Left forelimb (tissue), 1 donor: ENCODE results near the gene RPUSD1.
"Not testable (repeated sequence)": the region's sequence is repeated elsewhere in the genome, so short reads cannot be mapped to it uniquely, and the experiment has no call there.

Experiments used
- DNase-seq: peaks from one replicate; pipeline ENCODE4 v3.0.0-alpha.2; 2018; ENCODE audit warnings: low spot score

RPUSD1 gene

GRCh38 chr16:783404-784161 is 4.6 kb downstream of the RPUSD1 start:
- no peak for DNase-seq

- no peak for DNase-seq
Measured at GRCh38 chr16:782766-783403, 5.3 kb downstream of the RPUSD1 start.

- no peak for DNase-seq
Measured at GRCh38 chr16:782258-782657, 5.9 kb downstream of the RPUSD1 start.

GRCh38 chr16:781346-782010 is 6.7 kb downstream of the RPUSD1 start:
- no peak for DNase-seq

GRCh38 chr16:780296-780695 is 7.9 kb downstream of the RPUSD1 start:
- no peak for DNase-seq

- no peak for DNase-seq
Measured at GRCh38 chr16:779561-779960, 8.6 kb downstream of the RPUSD1 start.

- no peak for DNase-seq
Measured at GRCh38 chr16:778909-779527, 9.2 kb downstream of the RPUSD1 start.

- no peak for DNase-seq
Measured at GRCh38 chr16:778447-778846, 9.7 kb downstream of the RPUSD1 start.

GRCh38 chr16:777826-778225 is 10.4 kb downstream of the RPUSD1 start:
- DNase-seq, result no peak

- no peak for DNase-seq
Measured at GRCh38 chr16:776824-777223, 11.4 kb downstream of the RPUSD1 start.

- not testable (repeated sequence) for DNase-seq
Measured at GRCh38 chr16:776298-776697, 11.9 kb downstream of the RPUSD1 start.

GRCh38 chr16:775236-775796 is 12.9 kb downstream of the RPUSD1 start:
- no peak for DNase-seq

GRCh38 chr16:774086-775001 is 13.8 kb downstream of the RPUSD1 start:
- no peak for DNase-seq

- DNase-seq, result no peak
Measured at GRCh38 chr16:772959-773358, 15.2 kb downstream of the RPUSD1 start.

- no peak for DNase-seq
Measured at GRCh38 chr16:770411-770810, 17.8 kb downstream of the RPUSD1 start.

GRCh38 chr16:769934-770333 is 18.2 kb downstream of the RPUSD1 start:
- DNase-seq, result no peak

GRCh38 chr16:769184-769784 is 18.9 kb downstream of the RPUSD1 start:
- no peak for DNase-seq

- no peak for DNase-seq
Measured at GRCh38 chr16:768428-768827, 19.8 kb downstream of the RPUSD1 start.

GRCh38 chr16:767743-768235 is 20.4 kb downstream of the RPUSD1 start:
- DNase-seq, result no peak

- no peak for DNase-seq
Measured at GRCh38 chr16:766820-767640, 21.2 kb downstream of the RPUSD1 start.
